Mononuclear cell (primary cell): ENCODE data around the gene MAMDC2. TPM values are rescaled to one million over a fixed set of nuclear protein-coding genes. Genes with fewer than 3 reads are reported as not detected.

Experiments used
- H3K27me3 ChIP-seq: 2 replicates; pipeline ENCODE4 v1.6.0; 2011; ENCODE audit warnings: low read length, control low read depth; ENCODE audit not compliant: insufficient read depth
- H3K4me1 ChIP-seq: 2 replicates; pipeline ENCODE4 v1.5.1; 2011; ENCODE audit warnings: mild to moderate bottlenecking, low read length, control low read depth; ENCODE audit not compliant: insufficient read depth
- H3K4me3 ChIP-seq: 2 replicates; pipeline ENCODE4 v1.5.1; 2011; ENCODE audit warnings: mild to moderate bottlenecking, low read length, moderate library complexity
- H3K9me3 ChIP-seq: 2 replicates; pipeline ENCODE4 v1.5.1; 2011; ENCODE audit warnings: low read depth, mild to moderate bottlenecking, control low read depth, low read length
- total RNA-seq: library from RNA; depleted of rRNA; stranded (reverse); fragments of >200 nt; gene quantifications from one replicate; pipeline ENCODE4 v1.2.3, GENCODE V29; 2012

MAMDC2 gene
- 0.10 TPM for total RNA-seq

GRCh38 chr9:70043689-70044489 lies at the start of gene MAMDC2:
TSS of gene MAMDC2 (plus strand) at chr9:70043848. CDS start at chr9:70044198, 350 bp downstream.
- H3K4me3 ChIP-seq: no peak within 1 kb of the TSS
- H3K4me1 ChIP-seq: peaks cover 7% of the 10 kb centered on the region
- peaks cover 21% of the 10 kb centered on the region for H3K27me3 ChIP-seq
- no peaks in the 10 kb centered on the region for H3K9me3 ChIP-seq

DNA sequence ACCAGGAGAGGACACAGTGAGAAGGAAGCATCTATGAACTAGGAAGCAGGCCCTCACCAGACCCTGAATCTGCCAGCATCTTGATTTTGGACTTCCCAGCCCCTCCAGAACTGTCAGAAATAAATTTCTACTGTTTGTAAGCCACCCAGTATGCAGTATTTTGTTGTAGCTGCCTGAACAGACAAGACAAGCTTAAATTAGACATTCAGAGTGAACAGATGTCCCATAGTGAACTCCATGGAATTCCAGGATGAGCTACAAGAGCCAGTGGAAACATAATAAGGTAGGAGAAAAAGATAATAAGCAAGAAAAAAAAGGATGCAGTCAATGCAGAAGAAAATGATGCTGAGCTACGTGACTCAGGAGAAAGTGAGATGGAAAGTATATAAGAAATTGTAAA lies 47.8 kb upstream of the MAMDC2 start:
- Histone ChIP-seq H3K4me1 (no peaks in the 10 kb centered on the region), H3K9me3 (no peaks in the 10 kb centered on the region), H3K4me3 (no peak overlapping the region), H3K27me3 (no peaks in the 10 kb centered on the region)

DNA sequence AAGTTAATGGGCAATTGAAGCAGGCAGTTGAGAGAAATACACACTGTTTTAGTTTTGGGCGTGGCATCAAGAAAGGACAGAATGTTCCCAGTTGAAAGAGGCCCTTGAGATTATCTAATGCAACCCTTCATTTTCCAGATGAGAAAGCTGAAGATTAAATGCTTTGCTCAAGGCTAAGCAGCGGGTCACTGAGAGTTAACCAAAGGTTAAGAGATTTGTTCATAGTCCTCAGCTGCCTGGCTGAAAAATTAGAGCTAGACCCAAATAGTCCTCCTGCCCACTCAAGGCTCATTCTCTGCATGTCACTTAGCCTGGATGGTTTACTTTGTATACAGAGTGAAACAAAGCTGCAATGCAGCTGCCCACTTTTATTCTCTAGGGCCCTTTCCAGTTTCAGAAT lies 46.7 kb upstream of the MAMDC2 start:
- Histone ChIP-seq H3K4me3 (no peak overlapping the region), H3K4me1 (no peaks in the 10 kb centered on the region), H3K27me3 (no peaks in the 10 kb centered on the region)

DNA sequence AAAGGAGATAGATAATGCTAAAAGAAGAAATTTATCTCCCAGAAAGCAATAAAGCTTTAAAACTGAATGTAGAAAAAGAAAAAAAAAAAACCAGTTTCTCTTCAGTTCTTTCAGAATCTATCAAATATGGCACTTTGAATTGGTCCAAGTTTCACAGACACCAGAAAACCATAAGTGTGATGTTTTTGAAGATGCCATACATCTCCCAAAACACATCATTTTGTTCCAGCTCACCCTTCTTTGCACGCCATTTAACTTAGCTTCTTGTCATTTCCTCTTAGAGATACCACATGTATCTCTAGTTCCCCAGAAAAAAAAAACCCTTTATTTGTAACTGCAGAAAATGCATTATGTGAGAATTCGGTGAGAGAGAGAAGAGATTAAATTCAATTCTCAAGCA lies 46.1 kb upstream of the MAMDC2 start:
- H3K9me3 ChIP-seq: no peaks in the 10 kb centered on the region
- H3K4me1 ChIP-seq: no peaks in the 10 kb centered on the region
- no peak overlapping the region for H3K4me3 ChIP-seq
- H3K27me3 ChIP-seq: no peaks in the 10 kb centered on the region

More for the DNA sequence above, 46.7 kb upstream of the MAMDC2 start:
- no peaks in the 10 kb centered on the region for H3K9me3 ChIP-seq

GRCh38 chr9:69999315-69999714 lies 44.3 kb upstream of the MAMDC2 start:
- Histone ChIP-seq H3K4me3 (no peak overlapping the region), H3K27me3 (no peaks in the 10 kb centered on the region), H3K4me1 (no peaks in the 10 kb centered on the region), H3K9me3 (no peaks in the 10 kb centered on the region)

DNA sequence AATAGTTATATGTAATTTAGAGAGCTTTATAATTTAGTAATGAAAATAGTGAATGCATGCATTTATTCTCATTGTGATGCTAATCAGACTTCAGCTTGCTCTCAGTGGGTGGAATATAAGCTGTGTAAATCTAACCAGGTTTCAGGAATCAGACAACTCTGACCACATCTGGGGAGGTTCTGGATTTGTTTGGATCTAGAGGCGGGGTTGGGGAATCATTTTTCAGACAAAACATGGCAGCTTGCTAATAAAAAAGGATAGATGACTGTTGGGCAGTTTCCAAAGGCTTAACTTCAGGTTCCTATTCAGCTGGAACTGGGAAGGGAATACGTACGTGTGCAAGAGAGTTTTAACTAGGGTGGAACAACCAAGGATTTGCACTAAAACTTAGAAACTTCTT lies 43.2 kb upstream of the MAMDC2 start:
- H3K4me3 ChIP-seq: no peak overlapping the region
- H3K9me3 ChIP-seq: no peaks in the 10 kb centered on the region
- no peaks in the 10 kb centered on the region for H3K4me1 ChIP-seq
- no peaks in the 10 kb centered on the region for H3K27me3 ChIP-seq

DNA sequence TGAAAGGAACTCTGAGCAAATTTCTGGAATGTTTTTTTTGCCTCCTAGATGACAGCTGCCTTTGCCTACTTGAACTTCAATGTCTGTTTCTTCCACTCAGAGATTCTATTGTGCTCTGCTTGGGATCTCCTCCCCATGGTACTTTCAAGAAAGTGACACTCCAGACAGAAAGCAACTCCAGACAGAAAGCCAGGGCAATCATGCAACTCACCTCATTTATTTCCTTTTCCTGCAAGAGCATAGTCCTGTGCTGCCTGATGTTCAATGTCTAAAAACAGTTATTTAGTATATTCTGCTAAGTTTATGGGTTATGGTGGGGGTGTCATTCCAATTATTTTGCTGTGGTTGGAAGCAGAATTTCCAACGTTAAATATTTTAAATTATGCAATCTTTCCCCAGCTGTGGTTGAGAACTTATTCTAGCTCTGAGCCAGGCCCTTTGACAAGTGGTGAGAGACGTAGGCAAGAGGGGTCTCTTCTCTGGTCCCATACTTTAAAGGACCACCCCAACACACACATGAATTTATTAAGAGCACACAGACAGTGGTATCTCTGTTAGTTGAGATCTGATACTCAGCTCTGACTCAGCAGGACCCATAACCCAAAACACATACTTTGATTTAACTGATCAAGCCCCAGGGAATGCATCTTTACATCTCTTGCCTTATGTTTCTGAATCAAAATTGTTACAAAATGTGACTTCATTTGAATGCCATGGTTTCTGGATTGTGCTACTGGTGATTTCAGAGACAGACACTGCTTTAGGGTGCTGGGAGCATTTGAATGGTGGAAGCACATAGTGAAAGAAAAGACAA lies 39.5 kb upstream of the MAMDC2 start:
- Histone ChIP-seq H3K9me3 (no peaks in the 10 kb centered on the region), H3K27me3 (no peaks in the 10 kb centered on the region), H3K4me3 (no peak overlapping the region), H3K4me1 (no peaks in the 10 kb centered on the region)

DNA sequence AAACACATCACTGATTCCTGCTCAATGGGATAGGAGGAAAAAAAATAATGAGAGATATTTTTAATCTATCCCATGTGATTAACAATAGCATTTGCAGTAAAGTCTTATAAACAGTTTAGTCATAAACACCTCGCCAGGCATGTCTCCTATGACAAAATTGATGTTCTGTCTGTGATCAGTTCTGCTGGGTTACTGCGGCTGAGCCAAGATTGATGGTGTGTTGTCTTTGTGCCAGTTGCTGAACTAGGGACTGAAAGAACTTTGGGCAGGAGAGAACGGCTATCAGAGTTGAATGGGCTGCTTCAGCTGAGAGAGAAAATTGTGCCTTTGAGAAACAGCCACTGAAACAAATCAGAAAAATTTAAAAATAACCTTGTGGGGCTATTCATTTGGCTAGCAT lies 37.3 kb upstream of the MAMDC2 start:
- H3K9me3 ChIP-seq: no peaks in the 10 kb centered on the region
- no peak overlapping the region for H3K4me3 ChIP-seq
- H3K4me1 ChIP-seq: no peaks in the 10 kb centered on the region
- no peaks in the 10 kb centered on the region for H3K27me3 ChIP-seq

DNA sequence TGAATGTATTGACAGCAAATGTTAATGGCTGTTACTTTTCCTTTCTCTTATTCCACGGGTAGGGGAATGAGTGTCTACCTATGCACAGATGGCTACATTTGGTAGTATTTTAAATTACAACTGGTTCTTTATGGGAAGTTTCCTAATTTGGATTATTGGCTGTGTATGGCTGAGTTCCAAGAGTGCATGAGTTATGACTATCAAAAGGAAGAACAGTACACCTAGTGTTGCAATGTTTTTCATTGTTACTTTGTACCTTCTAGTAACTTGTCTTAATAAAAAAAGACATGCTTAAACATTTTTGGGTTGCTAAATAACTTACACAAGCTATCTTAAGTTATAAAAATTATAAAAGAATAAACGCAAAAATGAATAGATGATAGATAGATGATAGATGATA lies 35.8 kb upstream of the MAMDC2 start:
- Histone ChIP-seq H3K4me3 (no peak overlapping the region), H3K9me3 (no peaks in the 10 kb centered on the region), H3K27me3 (no peaks in the 10 kb centered on the region), H3K4me1 (no peaks in the 10 kb centered on the region)

DNA sequence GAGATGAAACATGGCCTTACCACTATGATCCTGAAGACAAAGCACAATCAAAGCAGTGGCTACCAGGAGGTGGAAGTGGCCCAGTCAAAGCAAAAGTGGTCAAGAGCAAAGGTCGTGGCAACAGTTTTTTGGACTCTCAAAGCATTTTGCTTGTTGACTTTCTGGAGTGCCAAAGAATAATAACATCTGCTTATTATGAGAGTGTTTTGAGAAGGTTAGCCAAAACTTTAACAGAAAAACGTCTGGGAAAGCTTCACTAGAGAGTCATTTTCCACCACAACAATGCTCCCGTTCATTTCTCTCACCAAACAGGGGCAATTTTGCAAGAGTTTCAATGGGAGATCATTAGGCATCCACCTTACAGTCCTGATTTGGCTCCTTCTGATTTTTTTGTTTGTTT lies 33.6 kb upstream of the MAMDC2 start:
- H3K9me3 ChIP-seq: no peaks in the 10 kb centered on the region
- H3K27me3 ChIP-seq: no peaks in the 10 kb centered on the region
- H3K4me1 ChIP-seq: no peaks in the 10 kb centered on the region
- H3K4me3 ChIP-seq: no peak overlapping the region

DNA sequence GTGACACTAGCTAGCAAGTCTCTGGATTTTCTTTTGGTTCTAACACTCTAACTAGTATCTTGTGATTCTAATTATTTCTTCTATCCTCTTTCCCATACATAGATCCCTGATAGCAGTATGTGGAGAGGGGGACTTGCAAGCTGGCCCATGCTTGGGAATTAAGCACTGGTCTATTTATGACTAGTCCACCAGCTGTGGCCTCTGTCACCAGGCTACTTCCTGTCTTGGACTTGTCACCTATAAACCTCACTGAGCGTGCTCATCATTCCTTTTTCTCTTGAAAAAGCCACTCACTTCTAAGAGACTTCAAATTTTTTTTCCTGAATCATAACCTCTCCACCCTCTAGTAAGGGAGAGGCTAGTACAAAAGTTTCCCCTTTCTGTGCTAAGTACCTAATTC lies 32.3 kb upstream of the MAMDC2 start:
- no peaks in the 10 kb centered on the region for H3K27me3 ChIP-seq
- H3K4me1 ChIP-seq: no peaks in the 10 kb centered on the region
- no peaks in the 10 kb centered on the region for H3K9me3 ChIP-seq
- no peak overlapping the region for H3K4me3 ChIP-seq

DNA sequence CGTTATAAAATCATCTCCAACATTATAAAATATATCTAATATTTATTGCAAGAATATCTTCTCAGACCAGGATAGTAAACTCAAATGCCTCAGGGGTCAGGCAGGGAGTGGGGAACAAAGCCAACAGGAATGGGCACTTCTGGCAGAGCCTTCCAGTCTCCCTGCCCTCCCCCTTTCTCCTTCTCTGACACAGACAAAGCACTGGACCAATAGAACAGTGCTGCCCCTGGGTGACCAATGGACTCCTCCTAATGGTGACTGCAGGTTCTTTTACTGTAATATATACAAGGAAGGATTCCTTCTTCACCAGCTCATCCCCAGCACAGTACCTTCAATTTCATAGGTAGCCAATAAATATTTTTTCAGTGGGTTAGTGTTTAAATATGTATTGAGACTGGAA lies 31.1 kb upstream of the MAMDC2 start:
- no peaks in the 10 kb centered on the region for H3K4me1 ChIP-seq
- no peaks in the 10 kb centered on the region for H3K9me3 ChIP-seq
- no peak overlapping the region for H3K4me3 ChIP-seq
- H3K27me3 ChIP-seq: no peaks in the 10 kb centered on the region

- H3K27me3 ChIP-seq: no peaks in the 10 kb centered on the region
- H3K9me3 ChIP-seq: no peaks in the 10 kb centered on the region
- no peak overlapping the region for H3K4me3 ChIP-seq
- no peaks in the 10 kb centered on the region for H3K4me1 ChIP-seq
These were observed 30.0 kb upstream of the MAMDC2 start for GRCh38 chr9:70013598-70014196.

GRCh38 chr9:70015099-70015498 lies 28.5 kb upstream of the MAMDC2 start:
- H3K9me3 ChIP-seq: no peaks in the 10 kb centered on the region
- no peaks in the 10 kb centered on the region for H3K27me3 ChIP-seq
- no peak overlapping the region for H3K4me3 ChIP-seq
- no peaks in the 10 kb centered on the region for H3K4me1 ChIP-seq

GRCh38 chr9:70020217-70020616 lies 23.4 kb upstream of the MAMDC2 start:
- Histone ChIP-seq H3K9me3 (no peaks in the 10 kb centered on the region), H3K4me1 (no peaks in the 10 kb centered on the region), H3K27me3 (no peaks in the 10 kb centered on the region), H3K4me3 (no peak overlapping the region)
